HepG2 (cell line): ENCODE data around the gene SLC25A22. TPM values are rescaled to one million over a fixed set of nuclear protein-coding genes. Genes with fewer than 3 reads are reported as not detected.

ENCODE experiments used
- CBX5 ChIP-seq: sonication (generic); formaldehyde crosslinking; IDR thresholded peaks from 2 replicates; pipeline ENCODE4 v1.4.0; 2020; ENCODE audit warnings: missing genetic modification reagents, borderline replicate concordance
- ESRRA ChIP-seq: sonication (generic); formaldehyde crosslinking; IDR thresholded peaks from 2 replicates; pipeline ENCODE4 v1.5.1; 2020; ENCODE audit warnings: mild to moderate bottlenecking, low read depth, missing genetic modification reagents
- KDM5B ChIP-seq: sonication (generic); formaldehyde crosslinking; IDR thresholded peaks from 2 replicates; pipeline ENCODE4 v1.4.0; 2020; ENCODE audit warnings: missing genetic modification reagents, mild to moderate bottlenecking, borderline replicate concordance
- MATR3 ChIP-seq: sonication (generic); formaldehyde crosslinking; IDR thresholded peaks from 2 replicates; pipeline ENCODE4 v1.4.0; 2020; ENCODE audit warnings: missing genetic modification reagents
- MEIS2 ChIP-seq: sonication (generic); formaldehyde crosslinking; IDR thresholded peaks from 2 replicates; pipeline ENCODE4 v1.9.0; 2021; ENCODE audit warnings: mild to moderate bottlenecking, missing genetic modification reagents
- MIER3 ChIP-seq: IDR thresholded peaks from 2 replicates; pipeline ENCODE4 v1.6.1; 2016; ENCODE audit warnings: missing compliant biosample characterization, borderline replicate concordance
- NR2F2 ChIP-seq: IDR thresholded peaks from 2 replicates; pipeline ENCODE4 v1.6.1; 2012; ENCODE audit warnings: low read depth, inconsistent platforms, borderline replicate concordance
- ZBTB4 ChIP-seq: sonication (generic); formaldehyde crosslinking; IDR thresholded peaks from 2 replicates; pipeline ENCODE4 v1.4.0; 2020; ENCODE audit warnings: missing genetic modification reagents, mild to moderate bottlenecking, borderline replicate concordance
- ZNF318 ChIP-seq: sonication (generic); formaldehyde crosslinking; IDR thresholded peaks from 2 replicates; pipeline ENCODE4 v1.4.0; 2020; ENCODE audit warnings: mild to moderate bottlenecking, missing genetic modification reagents
- ZNF460 ChIP-seq: sonication (generic); formaldehyde crosslinking; IDR thresholded peaks from 2 replicates; pipeline ENCODE4 v1.5.1; 2020; ENCODE audit warnings: missing genetic modification reagents, mild to moderate bottlenecking, borderline replicate concordance
- ZNF567 ChIP-seq: sonication (generic); formaldehyde crosslinking; IDR thresholded peaks from 2 replicates; pipeline ENCODE4 v1.8.1; 2023; ENCODE audit warnings: mild to moderate bottlenecking, missing genetic modification reagents, borderline replicate concordance
- ZNF704 ChIP-seq: sonication (generic); formaldehyde crosslinking; IDR thresholded peaks from 2 replicates; pipeline ENCODE4 v1.8.1; 2023; ENCODE audit warnings: mild to moderate bottlenecking, inconsistent platforms, moderate library complexity, missing genetic modification reagents, borderline replicate concordance
- ZNF773 ChIP-seq: sonication (generic); formaldehyde crosslinking; IDR thresholded peaks from 2 replicates; pipeline ENCODE4 v1.4.0; 2020; ENCODE audit warnings: missing genetic modification reagents, borderline replicate concordance
- polyA plus RNA-seq, 8 experiments: library from polyadenylated mRNA; depleted of rRNA in 3 of 8; stranded (reverse) in 7 of 8; unstranded in 1 of 8; fragments of >200 nt; fragmentation: Illumina TruSeq in 4 of 8; extraction: Trizol in 4 of 8; gene quantifications; 2 replicates each; pipeline versions ENCODE4 v1.2.1 to v1.2.3, GENCODE V29; 2011 to 2016; ENCODE audit warnings: low read depth in 4 of 8, missing spikeins in 1 of 8, mixed read lengths in 1 of 8; ENCODE audit not compliant: insufficient read depth in 1 of 8
- total RNA-seq, 5 experiments: library from RNA; depleted of rRNA; stranded (reverse); fragments of >200 nt; fragmentation: Illumina TruSeq; extraction: Trizol; gene quantifications; 2 replicates each; pipeline ENCODE4 v1.2.3, GENCODE V29; 2016; ENCODE audit warnings: low read depth in 1 of 5

SLC25A22 gene
- total and polyA plus RNA-seq, 2 of the 13 experiments (the other 11 are each of a cell fraction or from before 2014, with no cell fraction given), result 12.4 to 19.2 TPM

- TF ChIP-seq ZNF318, result no peak
- TF ChIP-seq ESRRA (CRISPR knock-in tag), result no peak
- TF ChIP-seq NR2F2, result no peak
- TF ChIP-seq ZNF773 (CRISPR knock-in tag), result no peak
- peak; percentile 57 for TF ChIP-seq ZNF460 (CRISPR knock-in tag)
- no peak for TF ChIP-seq KDM5B (CRISPR knock-in tag)
- TF ChIP-seq MEIS2 (CRISPR knock-in tag), result no peak
- no peak for TF ChIP-seq MATR3
- TF ChIP-seq ZNF567 (CRISPR knock-in tag), result no peak
- no peak for TF ChIP-seq ZBTB4
- TF ChIP-seq CBX5 (CRISPR knock-in tag), result no peak
- no peak; the same call in 1 of the 2 replicates for TF ChIP-seq ZNF704 (CRISPR knock-in tag)
- no peak for TF ChIP-seq MIER3 (CRISPR knock-in tag)
These were observed 51.6 kb downstream of the SLC25A22 start (continued) for GRCh38 chr11:746289-747157.
